AG10803 (cell line): ENCODE data around the gene SCYL1.

Source experiments
- DNase-seq: peaks from one replicate; pipeline ENCODE4 v3.0.0; 2010; ENCODE audit warnings: low read depth
- H3K4me3 ChIP-seq: 2 replicates; pipeline ENCODE4 v1.5.1; 2011; ENCODE audit warnings: mild to moderate bottlenecking, low read length, control low read depth
- TF ChIP-seq, protein P1 (sequence below): conservative IDR thresholded peaks from 2 replicates; pipeline ENCODE4 v1.5.1; 2011; ENCODE audit warnings: mild to moderate bottlenecking, low read length, control low read depth, inconsistent platforms

The SCYL1 gene

DNA sequence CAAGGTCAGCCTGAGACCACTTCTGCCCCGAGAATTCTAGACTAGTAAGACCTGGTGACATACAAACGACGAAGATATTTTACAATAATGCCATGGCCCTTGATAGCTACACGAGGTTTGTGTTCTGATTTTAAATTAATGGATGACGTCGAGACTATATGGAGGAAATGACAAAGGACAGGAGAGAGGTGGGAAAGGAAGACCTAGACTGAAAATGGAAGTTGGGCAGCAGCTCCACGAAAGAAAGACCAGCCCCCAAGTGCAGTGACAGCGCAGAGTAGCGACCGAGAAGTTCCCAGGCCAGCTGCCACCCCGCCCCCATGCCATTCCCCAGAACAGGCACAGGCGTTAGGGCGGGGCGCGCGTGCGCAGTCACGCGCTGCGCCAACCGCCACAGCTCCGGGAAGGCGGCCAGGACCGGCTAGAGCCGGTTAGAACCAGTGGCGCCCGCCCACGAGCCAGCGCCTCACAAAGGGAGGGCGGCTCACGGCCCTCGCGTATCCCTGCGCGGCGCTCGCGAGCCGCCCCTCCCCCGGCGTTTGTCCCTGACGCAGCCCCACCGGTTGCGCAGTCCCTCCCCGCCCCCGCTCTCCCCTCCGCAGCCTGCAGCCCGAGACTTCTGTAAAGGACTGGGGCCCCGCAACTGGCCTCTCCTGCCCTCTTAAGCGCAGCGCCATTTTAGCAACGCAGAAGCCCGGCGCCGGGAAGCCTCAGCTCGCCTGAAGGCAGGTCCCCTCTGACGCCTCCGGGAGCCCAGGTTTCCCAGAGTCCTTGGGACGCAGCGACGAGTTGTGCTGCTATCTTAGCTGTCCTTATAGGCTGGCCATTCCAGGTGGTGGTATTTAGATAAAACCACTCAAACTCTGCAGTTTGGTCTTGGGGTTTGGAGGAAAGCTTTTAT is 27.5 kb upstream of the SCYL1 start:
- DNase-seq: peak; percentile 99
- TF ChIP-seq, protein P1, sequence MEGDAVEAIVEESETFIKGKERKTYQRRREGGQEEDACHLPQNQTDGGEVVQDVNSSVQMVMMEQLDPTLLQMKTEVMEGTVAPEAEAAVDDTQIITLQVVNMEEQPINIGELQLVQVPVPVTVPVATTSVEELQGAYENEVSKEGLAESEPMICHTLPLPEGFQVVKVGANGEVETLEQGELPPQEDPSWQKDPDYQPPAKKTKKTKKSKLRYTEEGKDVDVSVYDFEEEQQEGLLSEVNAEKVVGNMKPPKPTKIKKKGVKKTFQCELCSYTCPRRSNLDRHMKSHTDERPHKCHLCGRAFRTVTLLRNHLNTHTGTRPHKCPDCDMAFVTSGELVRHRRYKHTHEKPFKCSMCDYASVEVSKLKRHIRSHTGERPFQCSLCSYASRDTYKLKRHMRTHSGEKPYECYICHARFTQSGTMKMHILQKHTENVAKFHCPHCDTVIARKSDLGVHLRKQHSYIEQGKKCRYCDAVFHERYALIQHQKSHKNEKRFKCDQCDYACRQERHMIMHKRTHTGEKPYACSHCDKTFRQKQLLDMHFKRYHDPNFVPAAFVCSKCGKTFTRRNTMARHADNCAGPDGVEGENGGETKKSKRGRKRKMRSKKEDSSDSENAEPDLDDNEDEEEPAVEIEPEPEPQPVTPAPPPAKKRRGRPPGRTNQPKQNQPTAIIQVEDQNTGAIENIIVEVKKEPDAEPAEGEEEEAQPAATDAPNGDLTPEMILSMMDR: no peak; the same call in 1 of the 2 replicates

GRCh38 chr11:65498042-65498726 is 26.7 kb upstream of the SCYL1 start:
- peak; percentile 74 for DNase-seq
- TF ChIP-seq, protein P1: no peak
- peak overlapping the region; percentile 96 for H3K4me3 ChIP-seq

More for the DNA sequence above, 27.5 kb upstream of the SCYL1 start:
- peak overlapping the region; percentile 96 for H3K4me3 ChIP-seq

GRCh38 chr11:65498727-65498976 is 26.2 kb upstream of the SCYL1 start:
- no peak for DNase-seq
- TF ChIP-seq, protein P1: no peak
- peak overlapping the region; percentile 96 for H3K4me3 ChIP-seq

- peak; percentile 97 for DNase-seq
- H3K4me3 ChIP-seq: peak within 1 kb of the TSS; percentile 96
- TF ChIP-seq, protein P1: no peak
These were observed 25.7 kb upstream of the SCYL1 start, which contains the start of gene MALAT1 for GRCh38 chr11:65498977-65499712. TSS of gene MALAT1 (plus strand) at chr11:65499045.

GRCh38 chr11:65499713-65500386 is 25.0 kb upstream of the SCYL1 start:
- no peak for DNase-seq
- peak overlapping the region; percentile 96 for H3K4me3 ChIP-seq
- TF ChIP-seq, protein P1: no peak

DNA sequence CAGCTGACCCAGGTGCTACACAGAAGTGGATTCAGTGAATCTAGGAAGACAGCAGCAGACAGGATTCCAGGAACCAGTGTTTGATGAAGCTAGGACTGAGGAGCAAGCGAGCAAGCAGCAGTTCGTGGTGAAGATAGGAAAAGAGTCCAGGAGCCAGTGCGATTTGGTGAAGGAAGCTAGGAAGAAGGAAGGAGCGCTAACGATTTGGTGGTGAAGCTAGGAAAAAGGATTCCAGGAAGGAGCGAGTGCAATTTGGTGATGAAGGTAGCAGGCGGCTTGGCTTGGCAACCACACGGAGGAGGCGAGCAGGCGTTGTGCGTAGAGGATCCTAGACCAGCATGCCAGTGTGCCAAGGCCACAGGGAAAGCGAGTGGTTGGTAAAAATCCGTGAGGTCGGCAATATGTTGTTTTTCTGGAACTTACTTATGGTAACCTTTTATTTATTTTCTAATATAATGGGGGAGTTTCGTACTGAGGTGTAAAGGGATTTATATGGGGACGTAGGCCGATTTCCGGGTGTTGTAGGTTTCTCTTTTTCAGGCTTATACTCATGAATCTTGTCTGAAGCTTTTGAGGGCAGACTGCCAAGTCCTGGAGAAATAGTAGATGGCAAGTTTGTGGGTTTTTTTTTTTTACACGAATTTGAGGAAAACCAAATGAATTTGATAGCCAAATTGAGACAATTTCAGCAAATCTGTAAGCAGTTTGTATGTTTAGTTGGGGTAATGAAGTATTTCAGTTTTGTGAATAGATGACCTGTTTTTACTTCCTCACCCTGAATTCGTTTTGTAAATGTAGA is 24.3 kb upstream of the SCYL1 start:
- H3K4me3 ChIP-seq: peak overlapping the region; percentile 96
- DNase-seq: peak; percentile 68
- TF ChIP-seq, protein P1: no peak
